ENCODE measurements around the gene DOLPP1.

DNA sequence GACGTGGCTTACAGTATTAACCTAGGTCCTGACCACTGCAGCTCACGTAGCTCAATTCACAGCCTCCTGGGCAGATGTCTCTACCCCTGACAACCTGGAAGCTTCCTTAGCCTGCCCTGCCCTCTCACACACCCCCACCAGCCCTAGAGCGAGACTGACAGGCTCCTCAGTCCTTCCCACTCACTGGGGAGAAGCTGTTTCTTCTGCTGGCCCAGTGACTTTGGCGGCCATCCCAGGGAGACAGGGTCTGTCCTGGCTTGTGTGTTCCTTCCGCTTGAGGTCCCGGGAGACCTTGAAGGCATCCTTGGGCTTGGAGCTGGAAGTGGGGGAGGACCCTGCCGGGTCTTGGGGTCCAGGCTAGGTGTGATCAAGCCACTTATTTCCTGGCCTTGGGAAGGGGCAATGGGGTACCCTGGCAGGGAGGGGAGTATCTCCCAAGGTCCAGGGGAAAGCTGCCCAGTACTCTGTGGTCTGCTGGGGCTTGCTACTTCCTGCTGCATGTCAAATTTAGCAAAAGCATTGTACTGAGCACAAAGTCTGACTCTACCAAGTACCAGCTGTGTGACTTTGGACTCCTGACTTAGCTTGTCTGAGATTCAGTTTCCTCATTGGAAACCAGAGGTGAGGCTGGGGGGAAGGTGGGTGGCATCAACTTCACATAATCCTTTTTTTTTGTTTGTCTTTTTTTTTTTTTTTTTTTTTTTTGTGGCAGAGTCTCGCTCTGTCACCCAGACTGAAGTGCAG lies 42.6 kb upstream of the DOLPP1 start:
- TF ChIP-seq, protein P1, sequence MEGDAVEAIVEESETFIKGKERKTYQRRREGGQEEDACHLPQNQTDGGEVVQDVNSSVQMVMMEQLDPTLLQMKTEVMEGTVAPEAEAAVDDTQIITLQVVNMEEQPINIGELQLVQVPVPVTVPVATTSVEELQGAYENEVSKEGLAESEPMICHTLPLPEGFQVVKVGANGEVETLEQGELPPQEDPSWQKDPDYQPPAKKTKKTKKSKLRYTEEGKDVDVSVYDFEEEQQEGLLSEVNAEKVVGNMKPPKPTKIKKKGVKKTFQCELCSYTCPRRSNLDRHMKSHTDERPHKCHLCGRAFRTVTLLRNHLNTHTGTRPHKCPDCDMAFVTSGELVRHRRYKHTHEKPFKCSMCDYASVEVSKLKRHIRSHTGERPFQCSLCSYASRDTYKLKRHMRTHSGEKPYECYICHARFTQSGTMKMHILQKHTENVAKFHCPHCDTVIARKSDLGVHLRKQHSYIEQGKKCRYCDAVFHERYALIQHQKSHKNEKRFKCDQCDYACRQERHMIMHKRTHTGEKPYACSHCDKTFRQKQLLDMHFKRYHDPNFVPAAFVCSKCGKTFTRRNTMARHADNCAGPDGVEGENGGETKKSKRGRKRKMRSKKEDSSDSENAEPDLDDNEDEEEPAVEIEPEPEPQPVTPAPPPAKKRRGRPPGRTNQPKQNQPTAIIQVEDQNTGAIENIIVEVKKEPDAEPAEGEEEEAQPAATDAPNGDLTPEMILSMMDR (IDR thresholded peaks at IDR 0.05): no peak
- TF ChIP-seq POLR2A (IDR thresholded peaks at IDR 0.05): no peak

Measured in lower leg skin (tissue), 3 donors.